Caco-2 (cell line): ENCODE results near the gene LRPAP1. TPM values are rescaled to one million over a fixed set of nuclear protein-coding genes. Genes with fewer than 3 reads are reported as not detected.
A peak's percentile ranks its signal among the peaks of the same experiment; 100 is the strongest.

Experiments used
- BruUV-seq: library from RNA; stranded (reverse); fragments of 400-500 nt; replicated peaks from 2 replicates; lab custom pipeline; 2021; lab: Mats Ljungman, UMichigan
- CTCF ChIA-PET: fragments of 300-600 bp; sonication (Branson Sonifier 250); formaldehyde crosslinking; loops from one replicate; lab custom pipeline; 2022; ENCODE audit warnings: antibody characterized with exemption; lab: Charles Lee
- POLR2A ChIA-PET: fragments of 300-600 bp; sonication (Branson Sonifier 250); formaldehyde crosslinking; loops from one replicate; lab custom pipeline; 2022; ENCODE audit warnings: antibody characterized with exemption; lab: Charles Lee
- DNase-seq, 2 experiments: peaks; one replicate each; pipeline versions ENCODE4 v3.0.0 to v3.0.0-alpha.2; 2020 to 2022
- H3K27me3 ChIP-seq: replicated peaks from 2 replicates; pipeline ENCODE4 v1.6.0; 2011; ENCODE audit warnings: low read length; ENCODE audit not compliant: control insufficient read depth, insufficient read depth
- H3K36me3 ChIP-seq: 2 replicates; pipeline ENCODE4 v1.5.1; 2011; ENCODE audit warnings: low read length; ENCODE audit not compliant: control insufficient read depth, insufficient read depth
- H3K4me1 ChIP-seq: fragments of 250-450 bp; sonication (Bioruptor Pico); 2 replicates; pipeline ENCODE4 v1.5.1; 2020; ENCODE audit warnings: mild to moderate bottlenecking
- H3K4me3 ChIP-seq: 2 replicates; pipeline ENCODE4 v1.5.1; 2011; ENCODE audit warnings: low read depth, mild to moderate bottlenecking, control low read depth, low read length
- H3K9me3 ChIP-seq: fragments of 250-450 bp; sonication (Bioruptor Pico); 2 replicates; pipeline ENCODE4 v1.5.1; 2020; ENCODE audit warnings: mild to moderate bottlenecking, moderate library complexity
- H3K27ac Mint-ChIP-seq: one replicate; pipeline ENCODE4 v1.8.0; 2022; ENCODE audit warnings: mixed read lengths; ENCODE audit not compliant: unreplicated experiment
- H3K27me3 Mint-ChIP-seq: one replicate; pipeline ENCODE4 v1.8.0; 2022; ENCODE audit warnings: mixed read lengths; ENCODE audit not compliant: insufficient read depth, unreplicated experiment
- H3K36me3 Mint-ChIP-seq: one replicate; pipeline ENCODE4 v1.8.0; 2022; ENCODE audit warnings: mild to moderate bottlenecking, mixed read lengths; ENCODE audit not compliant: insufficient read depth, unreplicated experiment
- H3K4me1 Mint-ChIP-seq: one replicate; pipeline ENCODE4 v1.8.0; 2022; ENCODE audit warnings: low read depth, mixed read lengths; ENCODE audit not compliant: unreplicated experiment
- H3K4me3 Mint-ChIP-seq: one replicate; pipeline ENCODE4 v1.8.0; 2022; ENCODE audit warnings: mild to moderate bottlenecking, moderate library complexity, mixed read lengths; ENCODE audit not compliant: unreplicated experiment
- H3K9me3 Mint-ChIP-seq: one replicate; pipeline ENCODE4 v1.8.0; 2022; ENCODE audit warnings: mixed read lengths; ENCODE audit not compliant: unreplicated experiment
- intact Hi-C: fragments of 100-400 bp; cut with micrococcal nuclease; formaldehyde crosslinking; loops from one replicate; pipeline ENCODE4 v1.10.0; 2022; ENCODE audit not compliant: unreplicated experiment
- total RNA-seq: library from RNA; stranded (reverse); gene quantifications from 2 replicates; pipeline ENCODE4 v1.2.3, GENCODE V29; 2022
- TF ChIP-seq, protein P1 (sequence below), 2 experiments: fragments of 200-600 bp in 1 of 2; IDR thresholded peaks; 1 replicate in 1 of 2; 2 replicates in 1 of 2; pipeline versions ENCODE4 v1.5.1 to v1.8.0; 2011 to 2022; ENCODE audit warnings: antibody characterized with exemption in 1 of 2, control low read depth in 1 of 2, inconsistent platforms in 1 of 2, low read depth in 1 of 2, low read length in 1 of 2, mild to moderate bottlenecking in 1 of 2, moderate library complexity in 1 of 2; ENCODE audit not compliant: insufficient read depth in 1 of 2, severe bottlenecking in 1 of 2, unreplicated experiment in 1 of 2

The LRPAP1 gene
- total RNA-seq, 1 experiment from 2014 or later, result 224 TPM

DNA sequence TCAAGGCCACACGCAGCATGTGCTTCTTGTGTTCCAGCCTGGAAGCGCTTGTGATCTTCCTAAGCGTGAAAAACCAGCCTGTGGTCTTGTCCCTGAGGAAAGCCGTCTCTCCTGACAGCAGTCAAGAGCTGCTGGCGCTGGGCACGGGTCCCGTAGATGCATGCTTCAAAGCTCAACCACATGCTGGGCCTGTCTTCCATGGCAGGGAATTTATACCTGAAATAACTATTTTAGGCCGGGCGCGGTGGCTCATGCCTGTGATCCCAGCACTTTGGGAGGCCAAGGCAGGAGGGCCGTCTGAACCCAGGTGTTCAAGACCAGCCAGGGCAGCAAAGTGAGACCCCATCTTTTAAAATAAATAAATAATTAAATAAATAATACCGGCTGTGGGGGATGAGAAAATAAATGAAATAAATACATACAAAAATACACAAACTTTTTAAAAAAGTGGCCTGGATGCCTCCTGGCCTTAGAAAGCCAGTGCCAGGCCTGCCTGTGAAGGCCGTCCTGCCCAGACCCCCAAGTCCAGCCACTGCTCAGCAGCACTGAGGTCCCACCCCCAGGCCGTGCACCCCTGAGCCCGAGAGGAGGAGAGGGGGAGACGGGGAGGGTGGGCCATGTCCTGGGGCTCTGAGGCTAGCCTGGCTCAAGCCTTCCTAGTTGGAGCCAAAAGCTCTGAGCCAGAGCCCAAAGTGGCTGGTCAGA is 10.4 kb downstream of the LRPAP1 start:
- no peaks in the 10 kb centered on the region for H3K4me1 ChIP-seq
- DNase-seq, result peak in 1 of 2 experiments; percentile 15
- H3K27me3 ChIP-seq, result no peaks in the 10 kb centered on the region
- H3K4me3 Mint-ChIP-seq, result no peak overlapping the region
- CTCF ChIA-PET, result no interaction called here
- no peak overlapping the region for H3K4me3 ChIP-seq
- intact Hi-C loops, result no loop called here
- no peaks in the 10 kb centered on the region for H3K27me3 Mint-ChIP-seq
- no peaks in the 10 kb centered on the region for H3K9me3 Mint-ChIP-seq
- TF ChIP-seq, protein P1, sequence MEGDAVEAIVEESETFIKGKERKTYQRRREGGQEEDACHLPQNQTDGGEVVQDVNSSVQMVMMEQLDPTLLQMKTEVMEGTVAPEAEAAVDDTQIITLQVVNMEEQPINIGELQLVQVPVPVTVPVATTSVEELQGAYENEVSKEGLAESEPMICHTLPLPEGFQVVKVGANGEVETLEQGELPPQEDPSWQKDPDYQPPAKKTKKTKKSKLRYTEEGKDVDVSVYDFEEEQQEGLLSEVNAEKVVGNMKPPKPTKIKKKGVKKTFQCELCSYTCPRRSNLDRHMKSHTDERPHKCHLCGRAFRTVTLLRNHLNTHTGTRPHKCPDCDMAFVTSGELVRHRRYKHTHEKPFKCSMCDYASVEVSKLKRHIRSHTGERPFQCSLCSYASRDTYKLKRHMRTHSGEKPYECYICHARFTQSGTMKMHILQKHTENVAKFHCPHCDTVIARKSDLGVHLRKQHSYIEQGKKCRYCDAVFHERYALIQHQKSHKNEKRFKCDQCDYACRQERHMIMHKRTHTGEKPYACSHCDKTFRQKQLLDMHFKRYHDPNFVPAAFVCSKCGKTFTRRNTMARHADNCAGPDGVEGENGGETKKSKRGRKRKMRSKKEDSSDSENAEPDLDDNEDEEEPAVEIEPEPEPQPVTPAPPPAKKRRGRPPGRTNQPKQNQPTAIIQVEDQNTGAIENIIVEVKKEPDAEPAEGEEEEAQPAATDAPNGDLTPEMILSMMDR (IDR thresholded peaks at IDR 0.05; ENCODE audit: insufficient read depth in 1 of 2, low read depth in 1 of 2, low read length in 1 of 2, severe bottlenecking in 1 of 2, unreplicated experiment in 1 of 2), result no peak
- POLR2A ChIA-PET, result no interaction called here
- no TSS peak for BruUV-seq
- peak overlapping the region; percentile 60 for H3K27ac Mint-ChIP-seq
- no peaks in the 10 kb centered on the region for H3K9me3 ChIP-seq
- peaks cover 4% of the 10 kb centered on the region for H3K36me3 ChIP-seq
- peaks cover 25% of the 10 kb centered on the region for H3K36me3 Mint-ChIP-seq
- no peaks in the 10 kb centered on the region for H3K4me1 Mint-ChIP-seq

DNA sequence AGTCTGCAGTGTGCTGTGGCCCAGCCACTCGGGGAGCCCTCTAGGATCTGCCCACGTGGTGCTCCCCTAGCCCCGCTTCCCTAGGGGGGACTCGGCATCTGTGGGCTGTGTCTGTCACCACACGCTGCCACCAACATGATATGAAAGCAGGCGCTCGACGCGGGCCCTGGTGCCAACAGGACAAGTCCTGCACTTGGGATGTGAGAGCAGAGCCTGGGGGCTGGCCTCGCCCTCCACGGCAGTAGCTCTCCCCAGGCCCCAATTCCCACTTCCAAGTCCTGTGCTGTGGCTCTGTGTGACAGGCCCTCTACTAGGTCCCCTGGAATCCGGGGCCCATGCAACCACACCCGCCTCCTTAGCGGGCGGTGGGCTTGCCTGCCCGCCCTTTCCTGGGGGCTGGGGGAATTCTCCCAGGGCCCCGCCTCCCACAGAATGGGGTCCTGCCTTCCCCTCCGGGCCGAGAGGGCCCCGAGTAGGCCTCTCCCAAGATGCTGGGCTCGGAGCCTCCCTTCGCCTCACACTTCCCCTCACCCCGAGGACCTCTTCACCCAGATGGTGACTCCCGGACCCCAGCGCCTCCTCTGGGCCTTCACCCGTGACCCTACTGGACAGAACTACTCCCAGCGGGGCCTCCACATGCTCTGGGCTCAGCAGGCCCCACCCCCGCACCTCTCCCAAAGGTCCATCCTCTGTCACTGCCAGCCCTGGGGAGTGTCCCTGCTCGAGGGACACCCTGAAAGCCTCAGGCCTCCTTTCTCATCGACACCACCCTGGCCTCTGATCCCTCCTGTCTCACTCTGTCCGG is 11.2 kb downstream of the LRPAP1 start:
- POLR2A ChIA-PET, result no interaction called here
- Histone ChIP-seq H3K4me1 (no peaks in the 10 kb centered on the region), H3K27me3 (no peaks in the 10 kb centered on the region), H3K4me3 (no peak overlapping the region), H3K9me3 (no peaks in the 10 kb centered on the region), H3K36me3 (peaks cover 4% of the 10 kb centered on the region)
- no TSS peak for BruUV-seq
- H3K36me3 Mint-ChIP-seq, result peaks cover 33% of the 10 kb centered on the region
- TF ChIP-seq, protein P1 (IDR thresholded peaks at IDR 0.05; ENCODE audit: insufficient read depth in 1 of 2, low read depth in 1 of 2, low read length in 1 of 2, severe bottlenecking in 1 of 2, unreplicated experiment in 1 of 2), result no peak
- CTCF ChIA-PET, result no interaction called here
- H3K4me1 Mint-ChIP-seq, result no peaks in the 10 kb centered on the region
- intact Hi-C loops, result no loop called here
- no peak overlapping the region for H3K4me3 Mint-ChIP-seq
- H3K9me3 Mint-ChIP-seq, result no peaks in the 10 kb centered on the region
- no peak for DNase-seq
- H3K27me3 Mint-ChIP-seq, result no peaks in the 10 kb centered on the region
- peak overlapping the region; percentile 60 for H3K27ac Mint-ChIP-seq

DNA sequence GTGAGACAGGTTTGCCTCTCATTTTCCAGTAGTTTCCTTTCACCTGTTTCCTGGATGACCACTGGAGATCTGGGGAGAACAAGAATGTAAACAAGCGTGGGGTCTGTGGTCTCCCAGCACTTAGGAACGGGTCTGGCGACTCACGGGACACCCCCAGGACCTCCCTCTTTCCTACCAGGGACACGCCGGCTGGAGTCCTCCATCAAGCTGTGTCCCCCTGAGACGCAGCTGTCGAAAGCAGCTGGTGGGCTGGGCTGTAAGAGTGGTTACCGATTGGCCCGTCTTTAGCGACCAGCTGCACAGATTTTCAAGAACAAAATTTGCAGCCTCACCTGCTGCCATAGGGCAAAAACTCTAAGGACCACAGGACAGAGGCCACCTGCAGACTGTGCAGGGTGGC is 11.9 kb downstream of the LRPAP1 start:
- Histone ChIP-seq H3K4me1 (no peaks in the 10 kb centered on the region), H3K27me3 (no peaks in the 10 kb centered on the region), H3K4me3 (no peak overlapping the region), H3K36me3 (peaks cover 4% of the 10 kb centered on the region), H3K9me3 (no peaks in the 10 kb centered on the region)
- no peak overlapping the region for H3K27ac Mint-ChIP-seq
- BruUV-seq, result no TSS peak
- ChIA-PET CTCF (no interaction called here), POLR2A (no interaction called here)
- H3K27me3 Mint-ChIP-seq, result no peaks in the 10 kb centered on the region
- peaks cover 40% of the 10 kb centered on the region for H3K36me3 Mint-ChIP-seq
- DNase-seq, result no peak
- no peak overlapping the region for H3K4me3 Mint-ChIP-seq
- TF ChIP-seq, protein P1 (IDR thresholded peaks at IDR 0.05; ENCODE audit: insufficient read depth in 1 of 2, low read depth in 1 of 2, low read length in 1 of 2, severe bottlenecking in 1 of 2, unreplicated experiment in 1 of 2), result no peak
- no peaks in the 10 kb centered on the region for H3K4me1 Mint-ChIP-seq
- intact Hi-C loops, result no loop called here
- no peaks in the 10 kb centered on the region for H3K9me3 Mint-ChIP-seq
